K562 (cell line): ENCODE data around the gene UBR4. TPM values are rescaled to one million over a fixed set of nuclear protein-coding genes. Genes with fewer than 3 reads are reported as not detected.

Experiments used
- ATAC-seq: fragments of 200-7000 bp; cut with Tn5 transposase; 3 replicates; pipeline ENCODE4 v1.9.1; 2020; ENCODE audit warnings: moderate library complexity
- BruUV-seq: library from RNA; stranded (reverse); fragments of 400-500 nt; replicated peaks from 2 replicates; lab custom pipeline; 2021; lab: Mats Ljungman, UMichigan
- CTCF ChIA-PET: fragments of 300-600 bp; formaldehyde crosslinking; extraction: SDS; loops from one replicate; lab custom pipeline; 2021; ENCODE audit warnings: low intra/inter-chr PET ratio; lab: Yijun Ruan, JAX
- POLR2A ChIA-PET: fragments of 300-600, 350-650 bp; sonication (Branson Sonifier 250); formaldehyde crosslinking; extraction: SDS; loops from one replicate; lab custom pipeline; 2021; ENCODE audit warnings: antibody characterized with exemption, inconsistent platforms; lab: Yijun Ruan, JAX
- DNase-seq, 4 experiments: peaks; one replicate each; pipeline versions ENCODE4 v3.0.0 to v3.0.0-alpha.2; 2011 to 2018; ENCODE audit warnings: low spot score in 3 of 4, mixed read lengths in 3 of 4; ENCODE audit errors: extremely low read depth in 1 of 4
- FAIRE-seq: peaks from 2 replicates; lab custom pipeline; 2011; peaks lifted over from hg19 to GRCh38; lab: Jason Lieb, UNC
- H2AFZ ChIP-seq: 2 replicates; pipeline ENCODE4 v1.6.0; 2011; ENCODE audit warnings: low read depth, low read length, control low read depth, inconsistent platforms
- H3K27ac ChIP-seq: fragments of 200-600 bp; 3 replicates; pipeline ENCODE4 v1.8.0; 2011; ENCODE audit warnings: low read depth, mild to moderate bottlenecking, control low read depth, inconsistent platforms, low read length, moderate library complexity, mixed read lengths; ENCODE audit errors: extremely low read depth
- H3K27me3 ChIP-seq, 2 experiments: fragments of 300-600 bp in 1 of 2; 2 replicates in 1 of 2; 3 replicates in 1 of 2; pipeline versions ENCODE4 v1.6.0 to v1.8.0; 2011; ENCODE audit warnings: inconsistent platforms in 2 of 2, low read length in 2 of 2, mild to moderate bottlenecking in 1 of 2, mixed read lengths in 1 of 2, moderate library complexity in 1 of 2; ENCODE audit not compliant: control insufficient read depth in 2 of 2, insufficient read depth in 2 of 2
- H3K36me3 ChIP-seq: fragments of 300-600 bp; 3 replicates; pipeline ENCODE4 v1.8.0; 2011; ENCODE audit warnings: mild to moderate bottlenecking, low read length, inconsistent platforms; ENCODE audit not compliant: control insufficient read depth, insufficient read depth
- H3K4me1 ChIP-seq, 2 experiments: fragments of 200-600 bp in 1 of 2; replicated peaks in 1 of 2; 2 replicates in 1 of 2; 3 replicates in 1 of 2; pipeline versions ENCODE4 v1.5.1 to v1.8.0; 2011; ENCODE audit warnings: inconsistent platforms in 2 of 2, low read length in 2 of 2, mild to moderate bottlenecking in 1 of 2, mixed read lengths in 1 of 2, moderate library complexity in 1 of 2; ENCODE audit not compliant: control insufficient read depth in 2 of 2, insufficient read depth in 2 of 2
- H3K4me2 ChIP-seq: 2 replicates; pipeline ENCODE4 v1.6.1; 2011; ENCODE audit warnings: low read length, control low read depth, inconsistent platforms, mixed read lengths; ENCODE audit not compliant: insufficient read depth
- H3K4me3 ChIP-seq: fragments of 200-600 bp; sonication (generic), shearing (Covaris generic); 2 replicates; pipeline ENCODE4 v1.5.1; 2016; ENCODE audit warnings: control low read depth, inconsistent platforms
- H3K79me2 ChIP-seq: fragments of 200-600 bp; 3 replicates; pipeline ENCODE4 v1.8.0; 2011; ENCODE audit warnings: low read length, inconsistent platforms; ENCODE audit not compliant: control insufficient read depth, insufficient read depth
- H3K9ac ChIP-seq, 2 experiments: 2 replicates each; pipeline versions ENCODE4 v1.6.0 to v1.6.1; 2011; ENCODE audit warnings: low read depth in 2 of 2, low read length in 2 of 2, control low read depth in 1 of 2, inconsistent platforms in 1 of 2, mild to moderate bottlenecking in 1 of 2, mixed read lengths in 1 of 2; ENCODE audit not compliant: insufficient read depth in 1 of 2
- H3K9me1 ChIP-seq: one replicate; pipeline ENCODE4 v1.6.0; 2011; ENCODE audit warnings: inconsistent platforms, mild to moderate bottlenecking, low read length, moderate library complexity; ENCODE audit not compliant: control insufficient read depth, insufficient read depth
- H3K9me3 ChIP-seq: replicated peaks from 2 replicates; pipeline ENCODE4 v1.5.1; 2011; ENCODE audit warnings: low read depth, low read length, inconsistent platforms; ENCODE audit not compliant: control insufficient read depth, insufficient read depth
- H4K20me1 ChIP-seq: replicated peaks from 2 replicates; pipeline ENCODE4 v1.6.1; 2011; ENCODE audit warnings: low read length, inconsistent platforms, mixed read lengths; ENCODE audit not compliant: control insufficient read depth, insufficient read depth
- ELF2 ChIP-seq: fragments of 250-450 bp; sonication (Bioruptor Pico); IDR thresholded peaks from 2 replicates; pipeline ENCODE4 v1.5.0; 2021; ENCODE audit warnings: mild to moderate bottlenecking
- GATA2 ChIP-seq: sonication (generic); formaldehyde crosslinking; IDR thresholded peaks from 2 replicates; pipeline ENCODE4 v1.4.0; 2020; ENCODE audit warnings: mild to moderate bottlenecking, missing genetic modification reagents
- KDM5B ChIP-seq: fragments of 200-600 bp; sonication (generic); IDR thresholded peaks from 2 replicates; pipeline ENCODE4 v1.6.1; 2012; ENCODE audit warnings: low read depth, mild to moderate bottlenecking, moderate library complexity, low read length, control low read depth, inconsistent platforms; ENCODE audit not compliant: insufficient replicate concordance
- KLF10 ChIP-seq: fragments of 250-450 bp; sonication (Bioruptor Pico); IDR thresholded peaks from 2 replicates; pipeline ENCODE4 v1.6.1; 2021; ENCODE audit warnings: matching md5 sums
- NCOA2 ChIP-seq, 2 experiments: fragments of 450-650 bp; IDR thresholded peaks; 2 replicates each; pipeline ENCODE4 v1.6.1; 2018; ENCODE audit warnings: mild to moderate bottlenecking in 2 of 2, moderate library complexity in 1 of 2; ENCODE audit not compliant: partially characterized antibody in 2 of 2
- NFIX ChIP-seq: fragments of 250-450 bp; sonication (Bioruptor Pico); IDR thresholded peaks from 2 replicates; pipeline ENCODE4 v1.4.0; 2020; ENCODE audit warnings: low read depth, mild to moderate bottlenecking, moderate library complexity
- PHTF2 ChIP-seq: fragments of 250-450 bp; sonication (Bioruptor Pico); IDR thresholded peaks from 2 replicates; pipeline ENCODE4 v1.5.0; 2021; ENCODE audit warnings: mild to moderate bottlenecking
- POLR2AphosphoS2 ChIP-seq: IDR thresholded peaks from 2 replicates; pipeline ENCODE4 v1.6.1; 2012; ENCODE audit warnings: low read length, improper control_type of control experiment
- SMAD3 ChIP-seq: fragments of 450-650 bp; formaldehyde crosslinking; conservative IDR thresholded peaks from 2 replicates; pipeline ENCODE4 v1.4.0; 2020; ENCODE audit warnings: mild to moderate bottlenecking
- U2AF2 ChIP-seq: fragments of 200-400 bp; formaldehyde crosslinking; optimal IDR thresholded peaks from 2 replicates; pipeline ENCODE3; 2017; ENCODE audit warnings: low read depth, mild to moderate bottlenecking, low read length
- XRCC5 ChIP-seq: fragments of 200-400 bp; formaldehyde crosslinking; IDR thresholded peaks from 2 replicates; pipeline ENCODE4 v1.6.1; 2017; ENCODE audit warnings: low read depth, mild to moderate bottlenecking, low read length
- ZBTB9 ChIP-seq: fragments of 450-650 bp; formaldehyde crosslinking; IDR thresholded peaks from 2 replicates; pipeline ENCODE4 v1.4.0; 2020; ENCODE audit warnings: mild to moderate bottlenecking, moderate library complexity
- ZNF778 ChIP-seq: fragments of 450-650 bp; formaldehyde crosslinking; IDR thresholded peaks from 2 replicates; pipeline ENCODE4 v1.4.0; 2020; ENCODE audit warnings: mild to moderate bottlenecking, moderate library complexity
- ZNF780A ChIP-seq: fragments of 250-450 bp; sonication (Bioruptor Pico); IDR thresholded peaks from 2 replicates; pipeline ENCODE4 v1.5.0; 2021; ENCODE audit warnings: mild to moderate bottlenecking
- WGBS: fragments of 100-300 bp; shearing (Covaris generic); methylation state at CpG from one replicate; pipeline ENCODE4 v1.1.6; 2016; ENCODE audit warnings: low coverage, mixed read lengths; ENCODE audit not compliant: insufficient coverage; ENCODE audit errors: missing lambda C conversion rate; 5-methylcytosine and 5-hydroxymethylcytosine counted together
- in situ Hi-C: fragments of 300-500 bp; cut with MboI; formaldehyde crosslinking; loops from 4 replicates; pipeline ENCODE4 v1.15.0; 2018; ENCODE audit warnings: inconsistent platforms, mixed read lengths
- intact Hi-C: fragments of 100-400 bp; cut with micrococcal nuclease; formaldehyde crosslinking; loops from 2 replicates; pipeline ENCODE4 v1.14.2; 2022
- polyA plus RNA-seq, 8 experiments: library from polyadenylated mRNA; depleted of rRNA in 4 of 8; stranded (reverse) in 5 of 8; unstranded in 3 of 8; fragments of >200 nt; fragmentation: Nextera tagmentation in 2 of 8; fragmentation: Illumina TruSeq in 1 of 8; extraction: Ambion mirVana in 2 of 8; extraction: Trizol in 1 of 8; gene quantifications; 2 replicates each; pipeline versions ENCODE4 v1.2.1 to v1.2.3, GENCODE V29; 2011 to 2014; ENCODE audit warnings: inconsistent platforms in 1 of 8, missing spikeins in 1 of 8
- total RNA-seq, 7 experiments: library from RNA; depleted of rRNA in 6 of 7; stranded (reverse); fragments of >200 nt in 6 of 7; fragmentation: Illumina TruSeq in 2 of 7; extraction: Trizol in 2 of 7; gene quantifications; 2 replicates each; pipeline versions ENCODE4 v1.2.1 to v1.2.3, GENCODE V29; 2011 to 2021; ENCODE audit warnings: low replicate concordance in 1 of 7

Gene UBR4
- total and polyA plus RNA-seq, 9 of the 15 experiments (the other 6 are each of a cell fraction or from before 2014, with no cell fraction given), result 55.4 to 277 (median 123) TPM

- in situ Hi-C loops (no loop called here), intact Hi-C loops (no loop called here)
- no peak overlapping the region for H3K4me2 ChIP-seq
- ChIA-PET CTCF (no interaction called here), POLR2A (interaction anchor here (1.5 to 1.6 kb wide), 2 partner anchors 13 to 23 kb away, joined by 4 to 6 read pairs; no protein-coding TSS in a partner anchor)
- H3K79me2 ChIP-seq, result no peaks in the 10 kb centered on the region
- BruUV-seq, result no TSS peak
- H2AFZ ChIP-seq, result no peak overlapping the region
- TF ChIP-seq POLR2AphosphoS2 (no peak), KDM5B (no peak), PHTF2 (CRISPR knock-in tag) (no peak)
- H3K9me3 ChIP-seq, result no peaks in the 10 kb centered on the region
- ATAC-seq (no peak), FAIRE-seq (no peak), DNase-seq (no peak)
- no peak overlapping the region for H3K4me3 ChIP-seq
- H4K20me1 ChIP-seq, result no peaks in the 10 kb centered on the region
- WGBS, result 79% methylated on average over 7 of the region's 7 CpGs
- H3K9ac ChIP-seq, result no peak overlapping the region
- H3K27ac ChIP-seq, result no peak overlapping the region
- H3K4me1 ChIP-seq, result no peaks in the 10 kb centered on the region
- H3K27me3 ChIP-seq, result no peaks in the 10 kb centered on the region
- no peaks in the 10 kb centered on the region for H3K9me1 ChIP-seq
- peaks cover 99% of the 10 kb centered on the region for H3K36me3 ChIP-seq
These were observed 88.9 kb downstream of the UBR4 start for GRCh38 chr1:19121192-19121591.

GRCh38 chr1:19120070-19120469, 90.0 kb downstream of the UBR4 start:
- Histone ChIP-seq H3K27ac (no peak overlapping the region), H3K9me1 (no peaks in the 10 kb centered on the region), H3K9ac (no peak overlapping the region), H3K4me1 (no peaks in the 10 kb centered on the region; a peak in 1 of 5 replicates), H3K27me3 (no peaks in the 10 kb centered on the region), H3K4me3 (no peak overlapping the region), H3K4me2 (no peak overlapping the region), H3K36me3 (peaks cover 99% of the 10 kb centered on the region), H3K9me3 (no peaks in the 10 kb centered on the region), H2AFZ (no peak overlapping the region), H3K79me2 (no peaks in the 10 kb centered on the region), H4K20me1 (no peaks in the 10 kb centered on the region)
- TF ChIP-seq ZNF780A (no peak), NCOA2 (IDR thresholded peaks at IDR 0.05; ENCODE audit: partially characterized antibody in 2 of 2) (no peak), ZBTB9 (no peak), ELF2 (CRISPR knock-in tag) (no peak), U2AF2 (no peak), XRCC5 (no peak), NFIX (no peak), SMAD3 (CRISPR knock-in tag) (no peak), GATA2 (CRISPR knock-in tag) (no peak), ZNF778 (CRISPR knock-in tag) (no peak), KLF10 (CRISPR knock-in tag) (no peak)
- no TSS peak for BruUV-seq
- ChIA-PET POLR2A (interaction anchor here (1.0 to 1.5 kb wide), 3 partner anchors 9 to 45 kb away, joined by 3 read pairs; no protein-coding TSS in a partner anchor), CTCF (no interaction called here)
- in situ Hi-C loops (no loop called here), intact Hi-C loops (no loop called here)
- 94% methylated on average over 7 of the region's 7 CpGs for WGBS
- DNase-seq, result no peak
- FAIRE-seq, result no peak
- no peak for ATAC-seq
